Neural cell (in vitro differentiated cells): ENCODE data around the gene TBC1D16.

ENCODE experiments used
- EP300 ChIP-seq: fragments of 450-650 bp; conservative IDR thresholded peaks from 2 replicates; pipeline ENCODE4 v1.6.1; 2014; ENCODE audit warnings: antibody characterized with exemption, mild to moderate bottlenecking, moderate library complexity; ENCODE audit not compliant: poor library complexity, severe bottlenecking
- EZH2 ChIP-seq: fragments of 200-600, 300-800 bp; shearing (Covaris generic), sonication (generic); IDR thresholded peaks from 2 replicates; pipeline ENCODE4 v1.6.1; 2014; ENCODE audit warnings: antibody characterized with exemption, low read length, borderline replicate concordance, mild to moderate bottlenecking; ENCODE audit not compliant: insufficient read depth, poor library complexity, severe bottlenecking
- MXI1 ChIP-seq: fragments of 450-650 bp; conservative IDR thresholded peaks from 2 replicates; pipeline ENCODE4 v1.6.1; 2014; ENCODE audit warnings: antibody characterized with exemption, mild to moderate bottlenecking; ENCODE audit not compliant: poor library complexity, severe bottlenecking
- POLR2AphosphoS5 ChIP-seq: IDR thresholded peaks from 2 replicates; pipeline ENCODE4 v1.6.1; 2012
- RAD21 ChIP-seq: fragments of 450-650 bp; conservative IDR thresholded peaks from 2 replicates; pipeline ENCODE4 v1.6.1; 2014; ENCODE audit warnings: antibody characterized with exemption, mild to moderate bottlenecking, moderate library complexity
- SMC3 ChIP-seq: fragments of 450-650 bp; conservative IDR thresholded peaks from 2 replicates; pipeline ENCODE4 v1.6.1; 2014; ENCODE audit warnings: antibody characterized with exemption, mild to moderate bottlenecking, moderate library complexity; ENCODE audit not compliant: poor library complexity
- TAF1 ChIP-seq: IDR thresholded peaks from 2 replicates; pipeline ENCODE4 v1.6.1; 2012; ENCODE audit warnings: low read depth
- TF ChIP-seq, protein P1 (sequence below): fragments of 450-650 bp; IDR thresholded peaks from 2 replicates; pipeline ENCODE4 v1.5.1; 2014; ENCODE audit warnings: antibody characterized with exemption, mild to moderate bottlenecking, moderate library complexity; ENCODE audit not compliant: poor library complexity, severe bottlenecking
- TF ChIP-seq, protein P2 (sequence below): IDR thresholded peaks from 2 replicates; pipeline ENCODE4 v1.6.1; 2012; ENCODE audit warnings: borderline replicate concordance

DNA sequence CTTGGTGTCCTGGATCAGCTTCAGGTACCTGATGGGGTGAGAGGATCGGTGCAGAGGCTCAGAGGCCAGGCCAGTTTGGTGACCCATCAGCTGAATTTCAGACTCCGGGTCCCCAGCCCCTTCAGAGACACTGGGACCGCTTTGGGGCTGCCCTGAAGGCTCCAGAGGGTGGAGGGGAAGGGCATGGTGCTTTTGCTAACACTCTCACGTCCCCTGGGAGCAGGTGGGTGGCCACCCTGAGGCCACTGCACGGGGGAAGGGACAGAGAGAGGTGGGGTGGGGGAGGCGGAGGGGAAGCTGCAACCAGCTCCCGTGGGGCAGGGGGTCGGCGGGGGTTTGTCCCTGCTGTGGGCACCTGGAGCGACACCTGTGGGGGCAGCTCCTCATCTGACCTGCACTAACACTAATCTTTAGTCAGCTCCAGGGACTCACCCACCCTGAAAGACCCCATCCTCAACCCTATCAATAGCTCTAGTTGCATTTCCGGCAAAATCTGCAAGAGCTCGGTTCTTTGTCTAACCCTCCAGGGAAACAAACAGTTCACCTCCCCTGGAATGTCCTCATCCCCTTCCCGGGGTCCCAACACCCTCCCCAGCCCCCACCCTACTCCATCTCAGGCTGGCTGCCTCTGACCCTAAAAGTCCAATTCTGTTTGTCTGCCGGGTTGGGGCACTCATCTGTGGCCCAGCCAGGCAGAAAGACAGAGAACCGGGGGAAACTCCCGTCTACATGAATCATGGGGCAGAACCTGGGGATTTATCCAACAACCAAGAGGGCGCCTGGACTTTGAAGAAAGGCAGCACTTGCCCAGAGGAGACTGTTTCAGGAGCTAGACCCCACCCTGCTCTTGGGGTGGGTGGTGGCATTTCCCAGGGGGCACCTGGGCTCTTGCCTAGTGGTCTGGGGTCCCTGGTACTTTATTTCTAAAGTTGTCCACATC is 104.5 kb downstream of the TBC1D16 start:
- TF ChIP-seq, protein P1, sequence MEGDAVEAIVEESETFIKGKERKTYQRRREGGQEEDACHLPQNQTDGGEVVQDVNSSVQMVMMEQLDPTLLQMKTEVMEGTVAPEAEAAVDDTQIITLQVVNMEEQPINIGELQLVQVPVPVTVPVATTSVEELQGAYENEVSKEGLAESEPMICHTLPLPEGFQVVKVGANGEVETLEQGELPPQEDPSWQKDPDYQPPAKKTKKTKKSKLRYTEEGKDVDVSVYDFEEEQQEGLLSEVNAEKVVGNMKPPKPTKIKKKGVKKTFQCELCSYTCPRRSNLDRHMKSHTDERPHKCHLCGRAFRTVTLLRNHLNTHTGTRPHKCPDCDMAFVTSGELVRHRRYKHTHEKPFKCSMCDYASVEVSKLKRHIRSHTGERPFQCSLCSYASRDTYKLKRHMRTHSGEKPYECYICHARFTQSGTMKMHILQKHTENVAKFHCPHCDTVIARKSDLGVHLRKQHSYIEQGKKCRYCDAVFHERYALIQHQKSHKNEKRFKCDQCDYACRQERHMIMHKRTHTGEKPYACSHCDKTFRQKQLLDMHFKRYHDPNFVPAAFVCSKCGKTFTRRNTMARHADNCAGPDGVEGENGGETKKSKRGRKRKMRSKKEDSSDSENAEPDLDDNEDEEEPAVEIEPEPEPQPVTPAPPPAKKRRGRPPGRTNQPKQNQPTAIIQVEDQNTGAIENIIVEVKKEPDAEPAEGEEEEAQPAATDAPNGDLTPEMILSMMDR = no peak
- TF ChIP-seq SMC3 (no peak), MXI1 (no peak), EP300 (no peak), POLR2AphosphoS5 (no peak), RAD21 (no peak), EZH2 (no peak), TAF1 (no peak)
- TF ChIP-seq, protein P2, sequence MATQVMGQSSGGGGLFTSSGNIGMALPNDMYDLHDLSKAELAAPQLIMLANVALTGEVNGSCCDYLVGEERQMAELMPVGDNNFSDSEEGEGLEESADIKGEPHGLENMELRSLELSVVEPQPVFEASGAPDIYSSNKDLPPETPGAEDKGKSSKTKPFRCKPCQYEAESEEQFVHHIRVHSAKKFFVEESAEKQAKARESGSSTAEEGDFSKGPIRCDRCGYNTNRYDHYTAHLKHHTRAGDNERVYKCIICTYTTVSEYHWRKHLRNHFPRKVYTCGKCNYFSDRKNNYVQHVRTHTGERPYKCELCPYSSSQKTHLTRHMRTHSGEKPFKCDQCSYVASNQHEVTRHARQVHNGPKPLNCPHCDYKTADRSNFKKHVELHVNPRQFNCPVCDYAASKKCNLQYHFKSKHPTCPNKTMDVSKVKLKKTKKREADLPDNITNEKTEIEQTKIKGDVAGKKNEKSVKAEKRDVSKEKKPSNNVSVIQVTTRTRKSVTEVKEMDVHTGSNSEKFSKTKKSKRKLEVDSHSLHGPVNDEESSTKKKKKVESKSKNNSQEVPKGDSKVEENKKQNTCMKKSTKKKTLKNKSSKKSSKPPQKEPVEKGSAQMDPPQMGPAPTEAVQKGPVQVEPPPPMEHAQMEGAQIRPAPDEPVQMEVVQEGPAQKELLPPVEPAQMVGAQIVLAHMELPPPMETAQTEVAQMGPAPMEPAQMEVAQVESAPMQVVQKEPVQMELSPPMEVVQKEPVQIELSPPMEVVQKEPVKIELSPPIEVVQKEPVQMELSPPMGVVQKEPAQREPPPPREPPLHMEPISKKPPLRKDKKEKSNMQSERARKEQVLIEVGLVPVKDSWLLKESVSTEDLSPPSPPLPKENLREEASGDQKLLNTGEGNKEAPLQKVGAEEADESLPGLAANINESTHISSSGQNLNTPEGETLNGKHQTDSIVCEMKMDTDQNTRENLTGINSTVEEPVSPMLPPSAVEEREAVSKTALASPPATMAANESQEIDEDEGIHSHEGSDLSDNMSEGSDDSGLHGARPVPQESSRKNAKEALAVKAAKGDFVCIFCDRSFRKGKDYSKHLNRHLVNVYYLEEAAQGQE = no peak
